ENCODE measurements around the gene TECPR1. TPM values are rescaled to one million over a fixed set of nuclear protein-coding genes. Genes with fewer than 3 reads are reported as not detected.

The TECPR1 gene
- total and polyA plus RNA-seq, 2 donors (not counting 3 experiments of a cell fraction or from before 2014, with no cell fraction given) = 12.3 to 97.5 TPM

- Histone ChIP-seq H3K9ac (replicated peaks; ENCODE audit: extremely low read depth, insufficient read depth, low read length) (no peak overlapping the region), H3K4me1 (ENCODE audit: control insufficient read depth, extremely low read depth, insufficient read depth, low read length) (no peaks in the 10 kb centered on the region), H3K4me2 (ENCODE audit: insufficient read depth, low read length) (no peak overlapping the region), H3K9me1 (replicated peaks; ENCODE audit: control insufficient read depth, extremely low read depth, insufficient read depth, low read length) (no peaks in the 10 kb centered on the region), H4K20me1 (replicated peaks; ENCODE audit: control insufficient read depth, extremely low read depth, insufficient read depth, low read length) (no peaks in the 10 kb centered on the region), H3K4me3 (replicated peaks in 1 of 3; ENCODE audit: insufficient read depth in 1 of 3, low read depth in 1 of 3, low read length in 3 of 3) (no peak overlapping the region), H3K27me3 (ENCODE audit: control insufficient read depth in 2 of 2, insufficient read depth in 2 of 2, low read length in 2 of 2) (no peaks in the 10 kb centered on the region), H3K36me3 (ENCODE audit: control insufficient read depth in 2 of 2, extremely low read depth in 1 of 2, insufficient read depth in 2 of 2, low read length in 2 of 2) (peaks cover 0 to 12% of the 10 kb centered on the region in 2 experiments), H3K9me3 (replicated peaks; ENCODE audit: control insufficient read depth, insufficient read depth, low read length) (no peaks in the 10 kb centered on the region), H2AFZ (ENCODE audit: low read depth, low read length) (no peak overlapping the region), H3K27ac (ENCODE audit: insufficient read depth, low read depth, low read length) (no peak overlapping the region), H3K79me2 (ENCODE audit: control insufficient read depth, insufficient read depth, low read length) (no peaks in the 10 kb centered on the region)
- dilution Hi-C loops (cut with MboI; ENCODE audit: extremely low pct_ligation_motif_present, low sequenced_read_pairs) = no loop called here
- DNase-seq (ENCODE audit: low read depth, low spot score) (no peak), FAIRE-seq (no peak)
- intact Hi-C loops (cut with micrococcal nuclease) = no loop called here
- TF ChIP-seq JUN (IDR thresholded peaks at IDR 0.05; ENCODE audit: borderline replicate concordance, insufficient read depth, insufficient read length, low read depth) (no peak), POLR2A (IDR thresholded peaks at IDR 0.05; ENCODE audit: low read depth, low read length) (no peak), EZH2 (IDR thresholded peaks at IDR 0.05; ENCODE audit: borderline replicate concordance, low read depth, low read length, severe bottlenecking) (no peak), POLR2AphosphoS5 (IDR thresholded peaks at IDR 0.05; ENCODE audit: insufficient read depth, low read depth, low read length) (no peak), MAX (IDR thresholded peaks at IDR 0.05; ENCODE audit: insufficient read depth, insufficient read length) (no peak), GATA2 (IDR thresholded peaks at IDR 0.05; ENCODE audit: insufficient read depth, insufficient read length, low read depth, low read length) (no peak), FOS (IDR thresholded peaks at IDR 0.05; ENCODE audit: borderline replicate concordance, insufficient read depth, low read length) (no peak), CTCF (IDR thresholded peaks at IDR 0.05; ENCODE audit: extremely low read depth in 1 of 2, insufficient read depth in 1 of 2, low read depth in 1 of 2, low read length in 2 of 2) (no peak), MYC (IDR thresholded peaks at IDR 0.05; ENCODE audit: low read depth, low read length) (no peak)
- ChIA-PET POLR2A (no interaction called here), CTCF (interaction anchor here (0.9 kb wide), 1 partner anchor 182 kb away, joined by 3 read pairs; no protein-coding TSS in a partner anchor)
- BruUV-seq (replicated peaks) = no TSS peak
These were observed 48.6 kb downstream of the TECPR1 start for GRCh38 chr7:98203261-98203963.
